ENCODE measurements around the gene COBLL1. TPM values are rescaled to one million over a fixed set of nuclear protein-coding genes. Genes with fewer than 3 reads are reported as not detected.
"Not testable (repeated sequence)": the region's sequence is repeated elsewhere in the genome, so short reads cannot be mapped to it uniquely, and the experiment has no call there.

The COBLL1 gene
- total RNA-seq, 3 donors from 2014 or later = 0.55 to 2.3 (median 1.3) TPM

DNA sequence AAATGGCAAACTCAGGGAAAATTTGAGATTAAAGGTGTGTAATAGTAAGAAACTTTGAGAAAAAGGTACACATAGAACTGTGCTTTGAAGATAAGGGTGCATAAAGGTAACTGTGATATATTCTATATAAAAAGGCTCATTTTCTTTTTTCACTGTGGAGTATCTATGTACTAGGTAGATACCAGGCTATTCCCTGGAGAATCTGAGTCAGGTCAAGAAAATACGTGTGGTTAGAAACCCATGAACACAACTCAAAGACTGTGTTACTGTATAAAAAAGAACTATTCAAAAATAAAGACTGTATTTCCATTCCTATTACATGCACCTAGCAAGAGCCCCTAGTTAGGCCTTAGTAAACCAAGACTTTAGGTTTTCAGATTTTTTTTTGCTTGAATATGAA, 120.2 kb downstream of the COBLL1 start:
- Mint-ChIP-seq H3K4me1 (ENCODE audit: low read depth) (no peaks in the 10 kb centered on the region), H3K4me3 (no peak overlapping the region), H3K36me3 (ENCODE audit: insufficient read depth) (no peaks in the 10 kb centered on the region), H3K9me3 (no peaks in the 10 kb centered on the region), H3K27me3 (ENCODE audit: low read depth) (no peaks in the 10 kb centered on the region)
- DNase-seq (no peak), ATAC-seq (no peak)

DNA sequence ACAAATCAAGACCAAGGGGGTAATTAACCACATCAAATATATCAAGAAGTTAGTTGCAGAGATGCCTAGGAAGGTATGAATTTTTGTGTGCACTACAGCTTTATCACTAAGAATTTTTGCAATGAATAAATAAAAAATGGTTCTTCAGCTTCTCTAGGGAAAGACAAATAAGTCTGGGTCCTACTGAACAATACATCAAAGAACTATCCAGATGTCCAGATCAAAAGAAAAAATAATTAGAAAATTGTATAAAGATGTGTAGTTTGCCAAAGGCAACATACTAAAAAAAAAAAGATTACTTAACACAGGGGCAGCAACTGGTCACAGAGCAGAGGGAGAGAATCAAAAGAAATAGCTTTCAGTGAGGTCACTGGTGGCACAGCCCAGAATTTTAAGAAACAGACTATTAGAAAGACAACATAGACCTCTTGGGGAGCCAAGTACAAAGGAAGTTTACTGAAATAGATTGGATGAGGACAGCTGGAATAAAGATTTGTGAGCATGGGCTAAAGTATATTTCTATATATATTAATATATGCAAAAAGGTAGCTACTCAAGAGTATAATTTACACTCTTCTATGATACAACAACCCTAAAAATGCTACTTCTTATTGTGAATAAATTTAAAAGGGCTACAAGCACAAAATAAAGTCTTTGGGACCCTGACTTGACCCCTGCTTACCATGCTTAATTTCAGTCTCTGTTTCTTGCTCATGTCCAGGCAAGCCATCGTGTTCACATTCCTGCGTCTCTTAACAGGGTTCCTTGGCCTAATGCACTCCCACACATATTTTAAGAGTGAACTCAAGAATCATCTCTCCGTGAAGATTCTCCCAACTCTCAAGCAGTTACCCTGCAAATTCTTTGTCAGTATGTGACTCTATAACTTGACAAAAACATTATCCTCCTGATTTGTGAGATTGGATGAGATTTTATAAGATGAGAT, 121.4 kb downstream of the COBLL1 start:
- no peaks in the 10 kb centered on the region for H3K9me3 Mint-ChIP-seq
- H3K4me3 Mint-ChIP-seq = no peak overlapping the region
- DNase-seq (no peak), ATAC-seq (no peak)
- H3K36me3 Mint-ChIP-seq (ENCODE audit: insufficient read depth) = no peaks in the 10 kb centered on the region
- no peaks in the 10 kb centered on the region for H3K4me1 Mint-ChIP-seq (ENCODE audit: low read depth)
- no peaks in the 10 kb centered on the region for H3K27me3 Mint-ChIP-seq (ENCODE audit: low read depth)

DNA sequence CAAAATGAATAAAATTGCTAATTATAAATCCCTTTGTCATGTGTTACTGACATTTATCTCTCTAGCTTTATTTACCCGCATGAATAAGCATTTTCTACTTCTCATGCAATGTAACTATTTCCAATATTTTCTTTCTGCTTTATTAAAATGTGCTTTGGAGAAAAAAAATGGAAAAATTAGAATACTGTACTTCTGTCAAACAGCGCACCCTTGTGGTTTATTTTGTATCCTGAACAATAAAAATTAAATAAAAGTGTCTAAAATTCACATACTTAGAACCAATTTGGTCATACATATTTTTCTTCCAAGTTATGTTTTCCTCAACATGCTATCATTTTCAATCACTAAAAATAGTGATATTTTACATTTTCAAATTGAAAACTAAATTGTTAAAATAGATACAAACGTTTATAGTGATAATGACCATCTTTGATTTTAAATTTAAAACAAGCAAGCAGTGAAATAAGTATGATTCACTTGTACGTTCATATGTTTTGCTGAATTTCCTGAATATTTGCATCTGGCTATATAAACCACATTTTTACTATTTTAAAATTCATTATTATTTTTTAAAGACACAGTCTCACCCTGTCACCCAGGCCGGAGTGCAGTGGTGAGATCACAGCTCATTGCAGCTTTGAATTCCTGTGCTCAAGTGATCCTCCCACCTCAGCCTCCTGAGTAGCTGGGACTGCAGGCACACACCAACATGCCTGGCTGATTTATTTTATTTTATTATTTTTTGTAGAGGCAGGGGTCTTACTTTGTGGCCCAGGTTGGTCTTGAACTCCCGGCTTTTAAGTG, 124.4 kb downstream of the COBLL1 start:
- H3K36me3 Mint-ChIP-seq (ENCODE audit: insufficient read depth) = no peaks in the 10 kb centered on the region
- ATAC-seq (no peak), DNase-seq (no peak)
- H3K9me3 Mint-ChIP-seq = no peaks in the 10 kb centered on the region
- no peaks in the 10 kb centered on the region for H3K4me1 Mint-ChIP-seq (ENCODE audit: low read depth)
- no peaks in the 10 kb centered on the region for H3K27me3 Mint-ChIP-seq (ENCODE audit: low read depth)
- no peak overlapping the region for H3K4me3 Mint-ChIP-seq

DNA sequence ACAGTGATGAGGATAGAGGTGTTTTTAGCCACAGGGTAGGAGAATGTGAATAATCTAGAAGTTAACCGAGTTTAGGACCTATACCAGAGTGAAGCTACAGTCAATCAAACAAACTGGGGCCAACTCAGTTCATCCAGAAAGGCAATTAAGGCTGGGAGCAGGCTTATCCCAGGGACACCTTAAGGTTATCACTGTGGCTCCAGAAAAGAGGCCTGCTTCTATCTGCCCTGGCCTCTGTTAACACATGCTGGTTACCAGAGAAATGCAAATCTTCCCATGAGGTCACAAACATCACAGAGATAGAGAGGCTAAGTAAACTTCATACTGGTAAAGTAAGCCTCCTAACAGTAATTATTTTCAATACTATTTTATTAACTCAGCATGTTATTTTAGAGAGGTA, 127.2 kb downstream of the COBLL1 start:
- ATAC-seq = no peak
- H3K4me1 Mint-ChIP-seq (ENCODE audit: low read depth) = no peaks in the 10 kb centered on the region

DNA sequence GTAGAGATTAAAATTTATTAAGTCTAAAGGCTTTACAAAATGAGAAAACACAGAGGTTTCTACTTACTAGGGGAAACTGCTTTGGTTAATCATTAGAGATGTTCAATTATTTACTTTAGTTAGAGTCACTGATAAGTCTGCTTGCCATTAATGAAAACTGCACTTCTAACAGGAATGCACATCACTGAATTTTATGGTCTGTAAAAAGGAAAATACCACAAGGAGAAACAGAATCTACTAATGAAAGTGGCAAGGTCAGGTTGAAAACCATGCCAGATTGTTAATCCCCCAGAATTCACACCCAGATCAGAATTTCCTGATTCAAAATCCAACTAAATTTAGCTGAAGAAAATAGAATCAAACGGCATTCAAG, 129.9 kb downstream of the COBLL1 start:
- Mint-ChIP-seq H3K4me1 (ENCODE audit: low read depth) (no peaks in the 10 kb centered on the region), H3K27me3 (ENCODE audit: low read depth) (no peaks in the 10 kb centered on the region), H3K36me3 (ENCODE audit: insufficient read depth) (no peaks in the 10 kb centered on the region), H3K4me3 (no peak overlapping the region), H3K9me3 (no peaks in the 10 kb centered on the region)
- no peak for ATAC-seq
- no peak for DNase-seq

More for the DNA sequence above, 127.2 kb downstream of the COBLL1 start:
- Mint-ChIP-seq H3K36me3 (ENCODE audit: insufficient read depth) (no peaks in the 10 kb centered on the region), H3K9me3 (no peaks in the 10 kb centered on the region), H3K4me3 (no peak overlapping the region), H3K27me3 (ENCODE audit: low read depth) (no peaks in the 10 kb centered on the region)
- no peak for DNase-seq

DNA sequence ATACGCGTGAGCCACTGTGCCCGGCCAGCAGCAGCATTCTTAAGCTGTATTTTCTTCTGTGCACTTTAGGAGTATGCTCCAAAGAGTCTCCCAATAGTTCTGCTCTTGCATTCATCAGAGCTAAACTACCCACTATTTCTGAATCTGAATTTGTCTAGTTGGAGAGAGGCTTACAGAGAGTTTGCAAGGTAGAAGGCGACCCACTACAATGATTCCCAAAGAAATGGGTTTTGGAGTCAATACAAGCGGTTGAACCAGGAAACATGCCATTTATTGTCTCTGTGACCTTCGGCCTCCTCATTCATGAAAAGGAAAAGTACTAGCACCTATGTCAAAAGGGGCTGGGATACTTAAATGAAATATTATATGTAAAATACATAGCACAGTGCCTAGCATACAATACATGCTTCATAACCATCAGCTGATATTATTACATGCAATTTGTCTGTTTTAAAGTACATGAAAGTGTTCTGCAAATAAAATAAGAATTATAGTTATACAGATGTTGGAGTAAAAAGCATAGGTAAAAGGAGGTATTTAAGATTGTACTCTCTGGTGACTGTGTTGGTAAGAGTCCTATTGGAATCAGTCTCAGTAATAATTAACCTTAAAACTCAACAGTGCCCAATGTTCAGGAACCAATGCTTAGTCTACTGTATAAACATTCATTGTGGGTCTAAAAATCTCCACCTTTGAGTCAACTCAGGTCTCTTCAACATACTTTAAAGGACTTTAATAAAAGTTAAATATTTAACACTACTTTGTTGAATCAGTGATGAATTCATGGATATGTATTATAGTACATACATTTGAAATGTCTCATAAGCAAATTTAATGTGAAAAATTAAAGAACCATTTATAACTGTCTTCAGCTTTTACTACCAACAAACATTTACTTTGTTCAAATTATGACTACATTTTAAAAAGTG, 130.5 kb downstream of the COBLL1 start:
- no peak overlapping the region for H3K4me3 Mint-ChIP-seq
- no peaks in the 10 kb centered on the region for H3K27me3 Mint-ChIP-seq (ENCODE audit: low read depth)
- H3K9me3 Mint-ChIP-seq = no peaks in the 10 kb centered on the region
- ATAC-seq = no peak
- DNase-seq = no peak
- no peaks in the 10 kb centered on the region for H3K4me1 Mint-ChIP-seq (ENCODE audit: low read depth)
- no peaks in the 10 kb centered on the region for H3K36me3 Mint-ChIP-seq (ENCODE audit: insufficient read depth)

DNA sequence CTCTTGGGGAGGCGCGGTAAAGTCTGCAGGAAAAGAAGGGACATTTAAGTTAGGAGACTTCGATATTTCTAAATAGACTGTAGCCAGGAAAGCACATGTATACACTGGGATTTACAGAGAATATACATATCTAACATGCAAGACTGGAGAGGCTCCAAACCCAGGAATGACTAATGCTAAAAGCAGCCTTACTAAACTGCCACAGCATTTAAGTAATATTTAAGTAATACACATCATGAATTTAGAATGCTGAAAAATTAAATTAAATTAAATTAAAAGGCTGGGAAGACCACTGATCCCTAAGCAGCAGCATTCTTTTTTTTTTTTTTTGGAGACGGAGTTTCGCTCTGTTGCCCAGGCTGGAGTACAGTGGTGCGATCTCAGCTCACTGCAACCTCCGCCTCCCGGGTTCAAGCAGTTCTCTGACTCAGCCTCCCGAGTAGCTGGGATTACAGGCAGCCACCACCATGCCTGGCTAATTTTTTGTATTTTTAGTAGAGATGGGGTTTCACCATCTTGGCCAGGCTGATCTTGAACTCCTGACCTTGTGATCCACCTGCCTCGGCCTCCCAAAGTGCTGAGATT, 131.3 kb downstream of the COBLL1 start:
- ATAC-seq; H3K4me3 Mint-ChIP-seq; H3K27me3 Mint-ChIP-seq (ENCODE audit: low read depth); H3K4me1 Mint-ChIP-seq (ENCODE audit: low read depth); H3K36me3 Mint-ChIP-seq (ENCODE audit: insufficient read depth); H3K9me3 Mint-ChIP-seq; DNase-seq: not testable (repeated sequence)

DNA sequence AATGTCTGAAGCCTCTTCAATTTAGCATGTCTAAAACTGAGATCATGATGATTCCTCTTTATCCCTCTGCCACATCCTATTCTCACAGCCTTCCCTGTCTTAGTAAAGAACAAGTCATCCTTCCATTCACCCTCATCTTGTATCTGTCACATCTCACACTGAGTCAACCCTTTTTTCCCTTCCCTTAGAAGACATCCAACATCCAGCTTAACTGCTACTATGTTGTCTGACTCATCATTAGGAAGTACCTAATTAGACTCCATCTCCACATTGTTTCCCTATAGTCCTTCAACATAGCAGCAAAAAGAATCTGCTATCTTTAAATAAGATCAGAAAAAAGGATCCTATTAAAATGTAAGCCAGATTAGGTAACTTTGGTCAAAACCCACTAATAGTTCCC, 135.1 kb downstream of the COBLL1 start:
- no peaks in the 10 kb centered on the region for H3K4me1 Mint-ChIP-seq (ENCODE audit: low read depth)
- DNase-seq (no peak), ATAC-seq (no peak)
- no peak overlapping the region for H3K4me3 Mint-ChIP-seq
- no peaks in the 10 kb centered on the region for H3K9me3 Mint-ChIP-seq
- H3K36me3 Mint-ChIP-seq (ENCODE audit: insufficient read depth) = no peaks in the 10 kb centered on the region
- no peaks in the 10 kb centered on the region for H3K27me3 Mint-ChIP-seq (ENCODE audit: low read depth)

DNA sequence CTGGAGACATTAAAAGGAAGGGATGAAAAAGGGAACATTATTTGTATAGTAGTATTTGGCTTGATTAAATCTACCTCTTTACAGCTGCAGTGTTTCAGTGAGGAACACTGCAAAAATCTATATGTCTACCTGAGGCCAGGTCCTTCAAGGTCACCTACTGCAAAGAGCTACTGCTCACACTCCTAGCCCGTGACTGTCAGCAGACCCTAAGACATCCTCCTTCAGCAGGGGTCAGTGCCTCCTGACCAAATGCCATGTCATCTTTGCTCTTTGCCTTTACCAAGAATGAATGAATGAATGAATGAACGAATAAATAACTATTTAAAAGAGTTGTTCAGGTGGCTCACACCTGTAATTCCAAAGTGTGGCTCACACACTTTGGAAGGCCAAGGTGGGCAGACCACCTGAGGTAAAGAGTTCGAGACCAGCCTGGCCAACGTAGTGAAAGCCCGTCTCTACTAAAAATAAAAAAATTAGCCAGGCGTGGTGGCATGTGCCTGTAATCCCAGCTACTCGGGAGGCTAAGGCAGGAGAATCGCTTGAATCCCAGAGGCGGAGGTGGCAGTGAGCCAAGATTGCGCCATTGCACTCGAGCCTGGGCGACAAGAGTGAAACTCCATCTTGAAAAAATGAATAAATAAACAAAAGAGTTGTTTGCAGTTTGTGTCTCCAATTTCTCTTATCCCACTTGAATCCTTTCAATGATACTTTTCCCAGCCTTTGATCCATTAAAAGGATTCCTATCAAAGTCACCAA, 136.0 kb downstream of the COBLL1 start:
- H3K9me3 Mint-ChIP-seq = no peaks in the 10 kb centered on the region
- no peak overlapping the region for H3K4me3 Mint-ChIP-seq
- DNase-seq (no peak), ATAC-seq (no peak)
- H3K4me1 Mint-ChIP-seq (ENCODE audit: low read depth) = no peaks in the 10 kb centered on the region
- H3K36me3 Mint-ChIP-seq (ENCODE audit: insufficient read depth) = no peaks in the 10 kb centered on the region
- H3K27me3 Mint-ChIP-seq (ENCODE audit: low read depth) = no peaks in the 10 kb centered on the region

DNA sequence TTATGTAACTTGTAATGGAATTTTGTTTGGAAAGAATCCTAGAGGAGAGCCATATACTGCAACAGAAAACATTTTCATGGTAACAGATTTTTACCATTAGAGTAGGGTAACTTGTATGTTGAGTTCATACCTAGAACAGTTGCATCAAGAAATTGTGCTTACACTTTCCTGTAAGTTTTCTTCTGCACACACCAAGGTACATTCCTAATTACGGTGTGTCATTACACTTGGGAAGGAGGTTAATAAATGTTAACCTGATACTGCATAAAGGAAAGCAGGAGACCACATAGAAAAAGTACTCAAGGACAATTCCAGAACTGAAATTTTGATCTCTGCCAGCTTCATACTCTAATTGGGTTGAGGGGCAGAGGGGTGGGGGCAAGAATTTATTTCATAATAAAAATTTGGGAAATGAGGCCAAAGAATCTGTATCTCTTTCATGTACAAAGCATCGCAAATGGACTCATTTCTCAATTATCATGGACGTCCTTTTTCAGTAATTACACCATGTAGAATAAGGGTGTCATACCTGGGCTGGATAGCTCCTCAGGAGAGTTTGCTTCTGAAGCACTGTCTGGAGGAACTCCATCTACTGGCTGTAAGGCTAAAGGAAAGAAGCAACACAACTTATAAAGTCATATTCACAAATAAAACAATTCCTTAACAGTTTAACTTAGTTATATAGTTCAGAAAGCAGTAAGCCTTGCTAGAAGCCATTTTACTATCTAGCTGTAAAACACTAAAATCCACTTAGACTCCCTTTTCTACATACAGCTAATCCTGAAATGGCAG, 137.5 kb downstream of the COBLL1 start:
- no peak overlapping the region for H3K4me3 Mint-ChIP-seq
- H3K36me3 Mint-ChIP-seq (ENCODE audit: insufficient read depth) = no peaks in the 10 kb centered on the region
- H3K9me3 Mint-ChIP-seq = no peaks in the 10 kb centered on the region
- no peak for ATAC-seq
- no peaks in the 10 kb centered on the region for H3K27me3 Mint-ChIP-seq (ENCODE audit: low read depth)
- H3K4me1 Mint-ChIP-seq (ENCODE audit: low read depth) = no peaks in the 10 kb centered on the region
- DNase-seq = no peak

DNA sequence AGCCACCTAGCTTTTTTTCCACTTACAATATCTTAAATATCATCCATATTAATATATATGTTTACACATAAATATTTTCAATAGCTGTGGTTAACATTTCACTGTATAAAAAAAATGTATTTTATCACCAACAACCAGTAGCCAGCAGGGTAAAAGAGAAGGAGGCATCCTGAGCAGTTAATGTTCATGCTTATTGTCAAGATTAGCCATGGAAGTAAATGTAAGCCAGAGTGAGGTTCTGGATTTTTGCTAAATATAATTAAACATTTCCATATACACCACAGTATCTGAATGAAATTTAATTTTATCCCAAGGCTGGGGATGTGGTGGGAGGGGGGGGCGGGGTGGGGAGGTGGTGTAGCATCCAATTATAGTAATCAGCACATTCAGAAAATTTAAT, 140.1 kb downstream of the COBLL1 start:
- Mint-ChIP-seq H3K9me3 (no peaks in the 10 kb centered on the region), H3K4me3 (no peak overlapping the region), H3K27me3 (ENCODE audit: low read depth) (no peaks in the 10 kb centered on the region), H3K36me3 (ENCODE audit: insufficient read depth) (no peaks in the 10 kb centered on the region), H3K4me1 (ENCODE audit: low read depth) (no peaks in the 10 kb centered on the region)
- DNase-seq (no peak), ATAC-seq (no peak)

DNA sequence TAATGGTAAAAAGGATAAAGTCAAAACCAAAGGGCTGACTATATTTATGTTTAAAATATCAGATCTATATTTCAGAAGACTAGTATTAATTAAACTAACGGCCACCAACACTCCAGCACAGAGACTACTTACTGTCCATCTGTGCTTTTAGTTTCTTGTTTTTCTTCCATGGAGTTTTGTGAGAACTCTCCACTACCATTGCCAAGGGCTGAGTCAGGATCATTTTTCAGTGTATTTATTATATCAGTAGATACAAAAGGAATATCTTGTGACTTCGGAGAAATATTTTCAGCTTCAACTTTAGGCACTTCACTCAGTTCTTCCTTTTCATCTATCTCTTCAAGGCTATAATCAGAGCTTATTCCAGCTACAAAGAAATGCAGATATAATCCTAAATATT, 141.2 kb downstream of the COBLL1 start:
- ATAC-seq = no peak
- H3K9me3 Mint-ChIP-seq = no peaks in the 10 kb centered on the region

More for the DNA sequence above, 141.2 kb downstream of the COBLL1 start:
- Mint-ChIP-seq H3K4me3 (no peak overlapping the region), H3K4me1 (ENCODE audit: low read depth) (no peaks in the 10 kb centered on the region), H3K27me3 (ENCODE audit: low read depth) (no peaks in the 10 kb centered on the region), H3K36me3 (ENCODE audit: insufficient read depth) (no peaks in the 10 kb centered on the region)
- DNase-seq = no peak

All from activated T-cell treated with anti-CD3 and anti-CD28 coated beads, Interleukin-2, amount 50 U/mL, for 4 hours (primary cell).